NCI-H2029 treated with DMSO at 0.1 percent for 48 hours (cell line): ENCODE measurements around the gene WWOX.

ENCODE experiments used
- DNase-seq: peaks from one replicate; lab custom pipeline; 2025; lab: John Stamatoyannopoulos, UW

Gene WWOX

DNA sequence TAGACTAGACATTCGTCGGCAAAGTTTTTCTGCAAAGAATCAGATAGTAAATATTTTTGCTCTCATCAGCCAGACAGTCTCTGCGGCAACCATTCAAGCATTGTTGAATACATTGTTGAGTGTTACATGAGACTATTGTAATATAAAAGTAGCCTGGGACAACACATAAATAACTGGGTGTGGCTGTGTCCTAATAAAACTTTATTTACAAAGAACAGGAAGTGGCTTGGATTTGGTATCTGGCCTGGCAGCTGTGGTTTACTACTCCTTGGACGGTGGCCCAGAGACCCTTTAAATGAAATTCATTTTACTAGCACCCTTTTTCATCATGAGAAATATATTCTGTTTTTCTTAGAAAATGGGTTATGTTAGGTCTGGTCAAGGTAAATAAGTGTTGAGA lies 297.2 kb downstream of the WWOX start:
- no peak for DNase-seq

- no peak for DNase-seq
Observed at GRCh38 chr16:78399384-78399783, 299.9 kb downstream of the WWOX start.

GRCh38 chr16:78402833-78403232 lies 303.4 kb downstream of the WWOX start:
- DNase-seq: no peak

- DNase-seq: no peak
Observed at GRCh38 chr16:78405040-78405439, 305.6 kb downstream of the WWOX start.

DNA sequence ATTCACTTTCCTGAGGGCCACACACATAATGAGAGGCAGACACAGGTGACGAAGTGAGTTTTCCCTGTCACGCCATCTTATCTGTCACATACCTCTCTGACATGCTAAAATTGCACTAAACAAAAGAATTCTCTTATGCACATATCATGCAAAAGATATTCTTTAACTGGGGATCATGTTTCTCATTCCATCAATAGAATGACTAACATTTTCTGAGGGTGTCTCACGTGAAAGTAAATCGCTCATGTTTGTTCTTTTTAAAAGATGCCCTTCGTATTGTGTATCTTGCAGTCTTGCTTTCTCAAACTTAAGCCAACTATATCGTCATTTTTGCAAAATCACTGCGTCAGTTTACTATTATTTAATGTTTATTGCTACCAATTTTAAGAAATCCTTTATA lies 306.4 kb downstream of the WWOX start:
- no peak for DNase-seq

DNA sequence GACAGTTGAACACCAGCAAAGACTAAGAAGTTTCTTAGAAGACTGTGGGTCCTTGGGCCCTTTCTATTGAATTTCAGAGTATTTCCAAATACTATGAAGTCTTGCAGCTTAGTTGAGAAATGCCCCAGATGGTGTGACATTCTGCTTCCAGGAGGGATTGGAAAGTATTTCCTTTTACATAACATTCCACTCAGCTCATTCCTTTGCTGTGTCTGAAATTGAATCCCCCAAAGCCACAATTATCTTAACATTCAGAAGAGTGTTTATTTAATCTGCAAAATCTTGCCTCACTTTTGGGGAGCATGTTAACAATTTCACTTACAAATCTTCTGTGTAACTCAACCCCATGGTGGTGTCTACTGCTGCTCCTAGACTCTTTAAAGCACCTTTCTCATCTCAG lies 307.7 kb downstream of the WWOX start:
- no peak for DNase-seq

DNA sequence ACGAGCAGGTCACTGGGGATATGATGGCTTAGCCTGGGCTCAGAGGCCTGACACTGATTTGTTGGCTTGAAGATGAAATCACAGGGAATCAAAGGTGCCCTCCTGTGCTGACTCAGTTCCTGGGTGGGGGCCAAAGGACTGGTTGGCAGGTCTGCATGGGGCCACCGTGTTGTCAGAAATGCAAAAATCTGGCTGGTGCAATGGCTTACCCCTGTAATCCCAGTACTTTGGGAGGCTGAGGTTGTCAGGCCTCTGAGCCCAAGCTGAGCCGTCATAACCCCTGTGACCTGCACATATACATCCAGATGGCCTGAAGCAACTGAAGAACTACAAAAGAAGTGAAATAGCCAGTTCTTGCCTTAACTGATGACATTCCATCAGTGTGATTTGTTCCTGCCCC lies 314.2 kb downstream of the WWOX start:
- no peak for DNase-seq

DNA sequence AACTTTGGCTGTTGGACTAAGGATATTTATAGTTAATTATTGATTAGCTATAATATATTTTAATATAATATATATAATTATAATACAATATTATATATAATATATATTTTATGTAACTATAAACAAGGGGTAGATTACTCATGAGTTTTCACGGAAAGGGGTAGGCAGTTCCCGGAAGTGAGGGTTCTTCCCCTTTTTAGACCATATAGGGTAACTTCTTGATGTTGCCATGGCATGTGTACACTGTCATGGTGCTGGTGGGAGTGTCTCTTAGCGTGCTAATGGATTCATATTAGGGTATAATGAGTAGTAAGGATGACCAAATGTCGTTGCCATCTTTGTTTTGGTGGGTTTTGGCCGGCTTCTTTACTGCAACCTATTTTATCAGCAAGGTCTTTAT lies 315.6 kb downstream of the WWOX start:
- no peak for DNase-seq

DNA sequence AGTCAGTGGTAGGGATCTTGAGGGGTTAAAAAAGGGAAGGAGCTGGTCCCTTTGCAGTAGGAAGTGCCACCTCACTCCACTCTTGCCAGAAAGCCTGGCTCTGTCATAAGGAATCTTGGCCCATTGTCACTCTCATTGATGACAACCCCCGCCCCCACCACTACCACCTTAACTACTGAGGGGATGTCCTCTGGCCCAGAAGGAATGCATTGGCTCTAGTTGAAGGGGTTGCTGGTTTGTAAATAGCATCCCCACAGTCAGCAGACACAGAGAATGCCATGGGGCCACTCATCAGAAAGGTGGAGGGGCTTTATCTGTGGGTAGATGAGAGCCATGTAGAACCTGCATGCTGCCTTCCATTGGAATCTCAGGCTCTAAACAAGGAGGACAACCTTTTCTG lies 316.2 kb downstream of the WWOX start:
- no peak for DNase-seq

DNA sequence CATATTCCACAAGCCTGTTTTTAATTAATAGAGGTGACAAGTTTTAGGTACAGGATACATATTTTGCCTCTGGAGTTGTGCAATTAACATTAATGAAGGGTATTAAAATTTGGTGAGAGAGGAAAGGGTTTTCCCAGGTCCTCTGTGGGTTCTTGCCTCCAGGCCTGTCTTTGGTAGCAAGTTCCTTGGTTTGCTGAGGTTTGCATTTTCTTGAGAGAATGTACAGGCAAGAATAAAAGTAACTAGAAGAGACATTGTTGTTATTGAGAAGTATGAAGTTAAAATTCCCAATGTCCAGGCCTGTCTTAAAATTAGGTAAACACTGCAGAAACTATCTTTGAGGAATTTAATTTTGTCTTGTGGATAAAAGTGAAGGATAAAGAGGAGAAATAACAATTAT lies 316.9 kb downstream of the WWOX start:
- DNase-seq: no peak

DNA sequence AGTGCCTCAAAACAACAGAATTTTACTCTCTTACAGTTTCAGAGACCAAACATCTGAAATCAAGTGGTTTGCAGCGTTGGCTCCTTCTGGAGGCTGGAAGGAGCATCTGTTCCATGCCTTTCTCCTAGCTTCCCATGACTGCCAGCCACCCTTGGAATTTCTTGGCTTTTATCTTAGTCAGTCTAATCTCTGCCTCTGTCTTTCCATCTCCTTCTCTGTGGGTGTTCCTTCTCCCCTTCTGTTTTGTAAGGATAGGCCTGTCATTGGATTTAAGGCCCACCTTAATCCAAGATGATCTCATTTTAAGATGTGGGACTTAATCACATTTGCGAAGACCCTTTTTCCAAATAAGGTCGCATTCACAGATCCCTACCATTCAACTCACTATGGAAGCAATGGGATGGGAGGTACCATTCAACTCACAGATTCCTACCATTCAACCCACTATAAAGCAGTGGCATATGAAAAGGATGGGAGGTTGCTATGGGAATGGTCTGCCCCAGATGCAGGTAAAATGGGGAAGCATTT lies 321.8 kb downstream of the WWOX start:
- no peak for DNase-seq

DNA sequence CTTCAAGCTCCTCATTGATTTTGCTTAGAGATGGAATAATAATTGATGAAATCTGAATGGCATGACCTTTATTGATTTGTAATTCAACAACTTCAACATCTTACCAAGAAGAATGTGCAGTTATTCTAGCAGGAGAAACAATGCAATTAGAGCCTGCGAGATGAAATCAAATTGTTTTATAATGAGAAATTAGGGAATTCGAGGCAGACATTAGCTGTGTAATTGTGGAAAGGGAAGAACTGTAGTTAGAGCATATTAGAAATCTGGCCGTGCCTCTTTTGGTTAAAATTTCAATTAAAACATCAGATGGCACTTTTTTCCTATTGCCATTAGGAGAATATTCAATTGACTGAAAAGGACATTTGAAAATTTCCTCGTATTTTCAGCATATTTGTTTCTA lies 325.8 kb downstream of the WWOX start:
- no peak for DNase-seq

GRCh38 chr16:78425891-78426510 lies 326.5 kb downstream of the WWOX start:
- no peak for DNase-seq

GRCh38 chr16:78428193-78428592 lies 328.7 kb downstream of the WWOX start:
- no peak for DNase-seq

DNA sequence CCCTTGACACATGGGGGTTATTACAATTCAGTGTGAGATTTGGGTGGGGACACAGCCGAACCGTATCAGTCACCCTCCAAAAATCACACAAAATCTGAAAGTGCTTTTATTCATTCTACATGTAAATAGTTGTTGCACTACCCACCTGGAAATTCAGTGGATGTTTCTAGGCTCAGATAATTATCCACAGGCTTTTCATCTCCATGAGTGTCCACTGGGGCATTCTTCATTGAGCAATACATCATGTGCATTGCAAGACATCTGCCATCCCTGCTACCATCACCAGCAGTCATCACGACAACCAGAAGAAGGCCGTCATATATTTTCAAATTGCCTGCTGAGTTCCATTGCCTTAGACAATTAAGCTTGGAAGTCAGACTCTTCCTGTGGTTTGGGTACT lies 330.8 kb downstream of the WWOX start:
- no peak for DNase-seq

DNA sequence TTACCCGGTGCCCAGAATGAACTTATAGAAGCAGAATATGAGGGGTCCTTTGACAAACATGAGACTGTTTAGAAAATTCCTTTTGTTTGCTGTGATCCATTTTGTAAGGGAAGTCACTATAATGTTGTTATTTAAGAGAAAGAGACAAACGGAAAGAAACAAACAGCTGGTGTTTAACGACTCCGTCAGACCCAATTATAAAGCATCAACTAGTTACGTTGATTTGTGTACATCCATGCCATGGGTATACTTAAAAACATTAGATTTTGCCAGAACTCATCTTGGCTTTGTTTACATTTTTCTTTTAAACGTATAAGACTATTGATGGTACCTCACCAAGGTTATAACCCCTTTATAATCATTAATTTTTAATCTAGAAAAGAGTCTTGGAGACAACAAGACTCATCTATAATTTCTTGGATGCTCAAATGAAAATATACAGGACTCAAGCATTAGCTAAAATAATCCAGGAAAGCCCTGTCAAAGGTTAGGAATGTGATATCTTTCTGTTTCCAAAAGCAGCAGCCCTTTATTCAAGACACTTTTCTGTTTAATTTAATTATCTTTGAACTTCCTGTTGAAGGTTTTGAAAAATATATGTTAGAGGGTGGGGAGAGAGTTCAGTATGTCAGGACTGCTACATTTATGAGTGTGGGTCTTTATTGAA lies 331.7 kb downstream of the WWOX start:
- no peak for DNase-seq

DNA sequence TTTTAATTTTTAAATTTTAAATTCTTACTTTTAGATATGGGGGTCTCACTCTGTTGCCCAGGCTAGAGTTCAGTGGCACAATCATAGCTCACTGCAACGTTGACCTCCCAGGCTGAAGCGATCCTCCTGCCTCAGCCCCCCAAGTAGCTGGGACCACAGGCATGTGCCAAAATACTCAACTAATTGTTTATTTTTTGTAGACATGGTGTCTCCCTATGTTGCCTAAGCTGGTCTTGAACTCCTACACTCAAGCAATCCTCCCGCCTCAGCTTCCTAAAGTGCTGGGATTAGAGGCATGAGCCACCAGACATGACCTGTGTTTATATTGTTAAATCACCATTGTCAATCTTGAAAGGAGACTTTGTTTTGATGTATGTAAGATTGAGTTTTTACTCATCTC lies 332.2 kb downstream of the WWOX start:
- no peak for DNase-seq

DNA sequence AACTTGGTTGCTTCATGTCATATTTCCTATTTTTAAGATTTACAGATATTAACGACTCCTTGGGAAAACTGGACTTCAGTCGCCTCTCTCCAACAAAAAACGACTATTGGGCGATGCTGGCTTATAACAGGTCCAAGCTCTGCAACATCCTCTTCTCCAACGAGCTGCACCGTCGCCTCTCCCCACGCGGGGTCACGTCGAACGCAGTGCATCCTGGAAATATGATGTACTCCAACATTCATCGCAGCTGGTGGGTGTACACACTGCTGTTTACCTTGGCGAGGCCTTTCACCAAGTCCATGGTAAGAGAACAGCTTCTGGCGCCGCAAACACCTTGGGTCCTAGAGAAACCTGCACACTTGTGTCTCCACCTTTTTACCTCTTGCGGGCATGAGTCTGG lies 333.0 kb downstream of the WWOX start:
- no peak for DNase-seq

DNA sequence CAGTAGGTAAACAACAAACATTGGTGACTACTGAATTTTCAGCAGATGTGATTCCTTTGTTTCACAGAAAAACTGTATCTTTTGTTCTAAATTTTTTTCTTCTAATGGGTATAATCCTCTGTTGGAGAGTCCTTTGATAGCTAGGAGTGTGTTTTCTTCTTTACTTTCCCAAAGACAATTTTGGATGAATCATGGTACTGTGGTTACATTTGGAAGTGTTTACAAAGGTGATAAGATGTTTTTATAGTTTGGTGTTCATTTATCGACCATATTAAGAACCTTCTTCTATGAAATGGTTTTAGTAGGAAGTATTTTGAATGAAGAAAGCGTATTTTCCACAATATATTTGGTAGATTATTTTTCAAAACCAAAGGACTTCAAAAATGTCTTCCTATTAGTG lies 333.7 kb downstream of the WWOX start:
- DNase-seq: no peak

DNA sequence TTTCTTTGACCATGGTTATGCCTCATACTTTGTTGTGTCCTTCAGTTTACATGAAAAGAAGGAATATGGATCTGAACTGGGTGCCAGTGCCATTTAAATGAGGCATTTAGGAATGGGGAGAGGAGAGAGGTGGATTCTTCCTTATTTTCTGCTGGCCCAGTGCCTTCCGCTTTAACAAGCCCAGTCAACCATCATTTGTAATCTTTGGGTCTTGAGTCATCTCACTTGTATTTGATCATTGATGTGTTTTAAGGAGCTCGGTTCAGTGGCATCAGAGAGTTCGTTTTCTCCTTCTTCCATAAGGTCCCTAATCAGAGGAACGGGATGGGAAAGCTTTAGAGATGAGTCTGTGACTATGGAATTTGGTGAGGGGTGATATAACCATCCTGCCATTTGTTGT lies 334.9 kb downstream of the WWOX start:
- DNase-seq: no peak

DNA sequence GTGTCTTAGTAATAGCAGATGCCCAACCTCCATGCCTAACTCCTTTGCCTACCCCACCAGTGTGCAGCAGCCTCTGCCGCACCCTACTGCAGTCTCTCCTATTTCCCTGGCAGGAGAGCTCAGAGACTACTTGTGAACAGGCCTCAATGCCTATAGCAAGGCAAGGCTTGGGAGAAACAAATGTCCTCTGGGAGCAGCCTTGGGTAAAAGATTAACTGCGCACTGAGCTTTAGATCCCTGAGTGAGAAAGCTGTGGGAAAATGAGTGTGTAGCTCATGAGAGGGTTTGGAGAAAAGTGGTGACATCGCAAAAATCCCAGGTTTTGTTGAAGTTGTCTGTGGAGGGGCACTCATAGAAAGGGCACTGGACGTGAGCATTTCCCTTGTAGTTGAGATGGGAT lies 335.8 kb downstream of the WWOX start:
- DNase-seq: no peak

DNA sequence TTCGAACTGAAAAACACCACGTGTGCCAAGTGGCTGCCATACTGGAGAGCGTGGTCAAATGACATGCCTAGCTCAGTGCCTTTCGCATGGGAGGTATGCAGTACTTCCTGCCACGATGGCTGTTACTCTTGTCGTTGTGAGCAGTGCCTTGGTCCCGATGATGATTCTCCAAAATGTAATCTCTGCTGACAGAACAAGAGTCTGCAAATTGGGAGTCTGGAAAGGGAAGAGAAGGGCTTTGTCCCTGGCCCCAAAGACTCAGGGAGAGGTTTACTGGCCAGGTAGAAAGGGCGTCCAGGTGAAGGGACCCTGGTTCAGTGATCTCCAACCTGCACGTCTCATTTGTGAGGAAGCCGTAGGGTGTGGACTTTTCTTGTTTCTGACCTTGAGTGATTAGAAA lies 336.6 kb downstream of the WWOX start:
- no peak for DNase-seq

- no peak for DNase-seq
Observed at GRCh38 chr16:78436846-78437245, 337.4 kb downstream of the WWOX start.

- no peak for DNase-seq
Observed at GRCh38 chr16:78437352-78437968, 338.0 kb downstream of the WWOX start.
